Embryonic facial prominence (tissue), 1 donor: ENCODE measurements around the gene SCPEP1.

Source experiments
- DNase-seq: peaks from one replicate; pipeline ENCODE4 v3.0.0-alpha.2; 2016; ENCODE audit errors: extremely low spot score

Gene SCPEP1

DNA sequence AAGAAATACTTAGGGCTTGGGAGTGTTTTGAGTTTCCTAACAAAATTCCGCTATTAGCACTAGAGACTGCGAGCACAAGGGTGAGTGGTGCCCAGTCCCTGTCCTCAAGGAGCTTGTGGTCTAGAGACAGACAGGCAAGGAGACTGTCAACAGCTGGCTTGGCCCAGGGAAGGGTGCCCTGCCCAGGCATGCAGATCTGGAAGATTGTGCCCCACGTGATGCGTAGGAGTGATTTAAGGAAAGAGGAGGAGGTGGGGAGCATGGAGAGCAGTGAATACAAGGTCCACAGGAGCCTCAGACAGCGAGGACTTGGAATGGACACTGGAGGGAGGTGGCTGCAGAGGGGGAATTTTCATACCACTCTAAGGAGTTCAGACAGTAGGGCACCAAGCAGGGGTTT is 25.0 kb downstream of the SCPEP1 start:
- DNase-seq: no peak

- DNase-seq: no peak
These were observed 27.1 kb downstream of the SCPEP1 start for GRCh38 chr17:57004944-57005579.

GRCh38 chr17:57006040-57006439 is 28.1 kb downstream of the SCPEP1 start:
- no peak for DNase-seq

DNA sequence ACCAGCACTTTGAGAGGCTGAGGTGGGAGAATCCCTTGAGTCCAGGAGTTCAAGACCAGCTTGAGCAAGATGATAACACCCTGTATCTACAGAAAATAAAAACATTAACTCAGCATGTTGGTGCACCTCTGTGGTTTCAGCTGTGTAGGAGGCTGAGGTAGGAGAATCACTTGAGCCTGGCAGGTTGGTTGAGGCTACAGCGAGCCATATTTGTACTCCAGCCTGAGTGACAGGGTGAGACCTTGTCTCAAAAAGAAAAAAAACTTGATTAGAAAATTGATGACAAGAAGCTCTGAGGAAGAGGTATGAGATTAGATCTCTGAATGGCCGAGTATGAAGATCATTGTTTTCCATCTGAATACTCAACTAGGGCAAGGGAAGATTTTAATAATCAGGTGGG is 31.0 kb downstream of the SCPEP1 start:
- no peak for DNase-seq

DNA sequence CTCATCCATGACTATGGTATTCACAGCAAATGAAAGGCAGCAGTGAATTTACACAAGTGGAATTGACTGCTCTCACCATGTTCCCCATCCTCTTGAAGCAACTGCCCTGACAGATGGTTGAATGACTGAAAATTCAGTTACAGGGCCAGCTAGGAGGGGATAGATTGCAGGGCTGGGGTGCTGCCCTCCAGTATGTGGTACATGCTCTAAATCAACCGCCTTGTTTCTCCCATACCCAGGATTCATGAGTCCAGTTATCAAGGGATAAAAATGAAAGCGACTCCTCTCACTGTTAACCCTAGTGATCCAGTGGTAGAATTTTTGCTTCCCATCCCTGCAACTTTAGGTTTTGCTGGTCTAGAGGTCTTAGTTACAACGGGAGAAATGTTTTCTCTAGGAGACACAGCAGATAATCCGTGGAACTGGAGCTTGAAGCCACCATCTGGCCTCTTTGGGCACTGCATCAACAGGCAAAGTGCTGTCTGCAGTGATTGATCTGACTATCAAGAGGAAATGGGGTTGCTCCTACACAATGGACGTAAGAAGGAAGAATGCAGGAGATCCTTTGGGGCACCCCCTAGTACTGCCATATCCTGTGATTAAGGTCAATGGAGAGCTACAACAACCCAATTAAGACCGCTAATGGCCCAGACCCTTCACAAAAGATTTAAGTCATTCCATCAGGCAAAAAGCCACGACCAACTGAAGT is 32.0 kb downstream of the SCPEP1 start:
- no peak for DNase-seq

DNA sequence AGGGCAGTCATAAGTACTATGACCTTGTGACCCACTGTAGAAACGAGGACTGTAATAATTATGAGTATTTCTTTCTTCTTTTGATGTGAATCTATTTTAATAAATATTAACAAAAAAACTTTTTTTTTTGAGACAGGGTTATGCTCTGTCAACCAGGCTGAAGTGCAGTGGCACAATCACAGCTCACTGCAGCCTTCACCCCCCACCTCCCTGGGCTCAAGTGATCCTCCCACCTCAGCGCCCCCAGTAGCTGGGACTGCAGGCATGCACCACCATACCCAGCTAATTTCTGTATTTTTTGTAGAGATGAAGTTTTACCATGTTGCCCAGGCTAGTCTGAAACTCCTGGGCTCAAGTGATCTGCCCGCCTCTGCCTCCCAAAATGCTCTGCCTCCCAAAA is 32.6 kb downstream of the SCPEP1 start:
- DNase-seq: no peak

GRCh38 chr17:57011491-57012015 is 33.6 kb downstream of the SCPEP1 start:
- no peak for DNase-seq

- DNase-seq: no peak
These were observed 38.3 kb downstream of the SCPEP1 start for GRCh38 chr17:57016071-57016763.

- DNase-seq: no peak
These were observed 38.8 kb downstream of the SCPEP1 start for GRCh38 chr17:57016764-57017116.

DNA sequence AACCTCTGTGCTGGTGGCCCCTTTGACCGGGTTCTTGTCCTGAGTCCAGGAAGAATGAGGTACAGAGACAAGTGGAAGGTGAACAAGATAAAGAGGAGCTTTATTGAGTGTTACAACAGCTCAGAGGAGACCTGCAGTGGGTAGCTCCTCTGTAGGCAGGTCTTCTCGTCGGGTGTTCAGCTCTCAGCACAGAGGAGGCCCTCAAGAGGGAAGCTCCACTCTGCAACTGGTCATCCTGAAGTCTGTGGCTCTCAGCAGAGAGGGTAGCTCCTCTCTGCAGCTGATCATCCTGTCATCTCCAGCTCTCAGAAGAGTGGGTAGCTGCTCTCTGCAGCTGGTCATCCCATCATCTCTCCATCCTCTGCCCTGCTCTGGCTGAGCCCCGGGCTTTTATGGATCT is 39.7 kb downstream of the SCPEP1 start:
- DNase-seq: no peak

- DNase-seq: no peak
These were observed 42.3 kb downstream of the SCPEP1 start for GRCh38 chr17:57020208-57020607.

DNA sequence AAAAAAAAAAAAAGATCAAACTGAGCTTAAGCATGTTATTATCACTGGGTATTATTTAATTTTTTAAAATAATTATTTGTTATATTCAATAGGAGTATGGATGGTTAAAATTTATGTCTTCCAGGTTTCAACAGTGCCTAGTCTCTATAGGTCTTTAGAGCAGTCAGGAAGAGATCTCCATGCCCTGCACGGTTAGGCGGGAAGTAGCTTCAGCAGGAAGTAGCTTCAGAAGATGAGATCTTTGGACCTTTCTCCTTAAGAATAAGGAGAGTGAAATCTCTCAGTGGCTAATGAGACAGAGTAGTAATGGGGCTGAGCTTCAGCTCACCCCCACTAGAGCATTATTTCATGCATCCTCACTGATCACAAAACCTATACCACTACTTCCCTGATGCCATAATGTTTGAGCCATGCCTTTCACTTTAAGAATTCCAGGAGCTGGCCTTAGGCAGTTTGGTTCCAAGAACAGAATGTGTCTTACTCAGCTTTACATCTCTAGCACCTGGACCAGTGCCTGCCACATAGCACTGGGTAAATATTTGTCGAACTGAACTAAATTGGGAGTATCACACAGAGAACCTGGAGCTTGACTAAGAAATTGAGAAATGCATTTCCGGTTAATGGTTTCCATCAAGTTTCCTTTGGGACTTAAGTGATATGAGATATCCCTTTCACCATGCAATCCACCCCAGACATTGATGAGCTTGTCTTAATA is 43.5 kb downstream of the SCPEP1 start:
- DNase-seq: no peak

DNA sequence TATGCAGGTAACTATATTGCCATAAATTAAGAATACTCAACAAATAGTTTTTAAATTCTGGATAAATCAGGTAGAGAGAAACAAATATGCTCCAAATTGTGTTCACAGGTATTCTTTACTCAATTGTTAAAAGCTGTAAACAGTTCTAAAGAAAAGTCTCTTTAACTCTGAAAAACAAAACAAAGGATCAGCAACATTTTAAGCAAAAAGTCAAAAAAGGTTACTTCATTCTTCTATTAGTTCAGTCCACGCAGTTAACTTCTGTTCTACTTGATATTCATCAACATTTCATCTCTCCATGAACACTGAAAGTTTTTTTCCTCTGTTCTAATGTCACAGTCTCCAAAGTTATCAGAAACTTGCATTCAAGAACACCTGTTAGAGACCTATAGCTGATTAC is 47.9 kb downstream of the SCPEP1 start:
- no peak for DNase-seq

- DNase-seq: no peak
These were observed 49.9 kb downstream of the SCPEP1 start for GRCh38 chr17:57027852-57028251.

- no peak for DNase-seq
These were observed 54.4 kb downstream of the SCPEP1 start for GRCh38 chr17:57032343-57032742.

DNA sequence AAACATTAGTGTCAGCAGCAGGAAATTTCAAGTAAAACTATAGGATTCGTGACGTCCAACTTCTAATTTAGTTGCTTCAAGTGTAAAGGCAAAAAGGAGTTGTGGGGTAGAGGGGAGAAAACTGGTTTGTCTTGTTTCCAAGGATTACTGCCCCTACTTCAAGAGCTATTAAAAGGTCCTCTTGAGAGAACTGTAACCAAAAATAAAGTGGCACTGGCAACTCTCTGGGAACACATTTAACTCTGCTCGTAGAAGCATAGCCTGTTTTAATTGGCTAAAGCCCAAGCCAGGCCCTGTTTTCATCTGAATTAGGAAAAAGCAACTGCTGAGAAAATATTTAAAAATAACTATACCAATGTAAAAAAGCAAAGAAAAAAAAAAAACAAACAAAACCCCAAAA is 55.4 kb downstream of the SCPEP1 start:
- peak; percentile 31 for DNase-seq

DNA sequence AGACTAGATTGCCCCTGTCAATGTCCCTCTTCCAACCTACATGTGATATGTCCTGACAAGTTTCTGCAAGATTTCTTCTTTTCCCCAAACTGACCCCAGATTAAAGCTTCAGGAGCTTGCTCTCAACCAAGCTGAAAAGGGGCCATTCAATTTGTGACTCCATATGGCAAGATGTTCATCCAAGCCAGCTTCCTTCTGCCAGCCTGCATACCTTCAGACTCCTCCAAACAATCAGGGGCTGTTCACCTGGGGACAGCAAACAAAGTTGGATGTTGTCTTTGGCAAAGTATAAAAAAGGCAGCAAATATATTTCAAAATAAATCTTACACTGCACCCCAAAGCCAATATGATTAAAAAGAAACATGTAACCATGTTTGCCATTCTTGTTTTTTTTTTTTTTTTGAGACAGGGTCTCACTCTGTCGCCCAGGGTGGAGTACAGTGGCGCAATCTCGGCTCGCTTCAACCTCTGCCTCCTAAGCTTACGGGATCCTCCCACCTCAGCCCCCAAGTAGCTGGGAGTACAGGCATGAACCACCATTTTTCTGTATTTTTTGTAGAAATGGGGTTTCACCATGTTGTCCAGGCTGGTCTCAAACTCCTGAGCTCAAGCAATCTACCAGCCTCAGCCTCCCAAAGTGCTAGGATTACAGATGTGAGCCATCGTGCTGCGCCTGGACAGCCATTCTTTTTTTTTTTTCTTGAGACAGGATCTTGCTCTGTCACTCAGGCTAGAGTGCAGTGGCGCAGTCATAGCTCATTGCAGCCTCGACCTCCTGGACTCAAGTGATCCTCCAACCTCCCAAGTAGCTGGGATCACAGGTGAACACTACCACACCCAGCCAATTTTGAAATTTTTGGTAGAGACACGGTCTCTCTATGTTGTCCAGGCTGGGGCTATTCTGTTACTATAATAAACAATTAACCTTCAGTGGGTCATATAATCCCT is 57.1 kb downstream of the SCPEP1 start:
- DNase-seq: no peak

GRCh38 chr17:57035971-57036481 is 58.1 kb downstream of the SCPEP1 start:
- DNase-seq: no peak

DNA sequence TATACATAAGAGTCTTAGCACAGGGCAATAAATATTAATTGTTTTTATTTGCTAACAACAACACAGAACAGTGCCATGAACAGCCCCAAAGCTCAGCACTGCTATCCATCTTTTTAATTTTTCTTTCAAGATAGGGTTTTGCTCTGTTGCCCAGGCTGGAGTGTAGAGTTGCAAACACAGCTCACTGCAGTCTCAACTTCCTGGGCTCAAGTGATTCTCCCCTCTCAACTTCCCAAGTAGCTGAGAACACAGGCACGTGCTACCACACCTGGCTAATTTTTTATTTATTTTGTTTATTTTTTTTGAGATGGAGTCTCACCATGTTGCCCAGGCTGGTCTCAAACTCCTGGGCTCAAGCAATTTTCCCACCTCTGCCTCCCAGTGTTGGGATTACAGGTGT is 59.5 kb downstream of the SCPEP1 start:
- no peak for DNase-seq

GRCh38 chr17:57038486-57038885 is 60.6 kb downstream of the SCPEP1 start:
- no peak for DNase-seq

DNA sequence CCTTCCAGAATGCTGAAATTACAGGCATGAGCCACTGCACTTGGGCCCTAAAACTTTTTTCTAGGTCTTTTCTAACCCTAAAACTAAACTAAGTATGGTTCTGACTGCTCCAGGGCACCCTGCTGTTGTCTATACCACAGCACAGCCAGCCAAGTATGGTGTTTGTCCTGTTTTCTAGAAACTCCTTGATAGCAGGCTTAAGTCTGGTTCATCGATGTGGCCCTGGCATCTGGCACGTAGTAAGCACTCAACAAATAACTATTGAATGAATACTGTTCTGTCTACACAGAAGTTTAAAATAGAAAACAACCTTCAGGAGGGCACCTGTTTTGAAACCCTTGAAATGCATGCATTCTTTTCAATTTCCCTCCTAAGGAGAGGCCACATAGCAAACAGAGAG is 62.6 kb downstream of the SCPEP1 start:
- no peak for DNase-seq
